ENCODE measurements around the gene SOD2.
"Not testable (repeated sequence)": the region's sequence is repeated elsewhere in the genome, so short reads cannot be mapped to it uniquely, and the experiment has no call there.

SOD2 gene

DNA sequence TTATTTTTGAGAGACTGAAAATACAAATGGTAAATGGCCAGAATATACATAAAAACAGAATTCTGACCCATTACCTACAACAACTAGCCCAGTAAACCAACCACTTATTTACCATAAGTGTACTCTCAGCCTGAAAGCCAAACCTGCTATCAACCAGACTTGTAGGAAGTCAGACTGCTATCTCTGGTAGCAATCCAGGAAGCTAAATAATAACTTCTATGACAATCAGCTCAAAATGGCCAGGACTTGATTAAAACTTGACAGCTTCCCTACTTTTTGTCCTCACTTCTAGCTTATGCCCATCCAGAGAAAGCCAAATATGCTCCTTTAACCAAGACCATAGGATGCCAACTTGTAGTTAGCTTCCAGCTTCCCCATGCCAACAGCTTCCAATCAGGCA lies 29.6 kb upstream of the SOD2 start:
- TF ChIP-seq, protein P1, sequence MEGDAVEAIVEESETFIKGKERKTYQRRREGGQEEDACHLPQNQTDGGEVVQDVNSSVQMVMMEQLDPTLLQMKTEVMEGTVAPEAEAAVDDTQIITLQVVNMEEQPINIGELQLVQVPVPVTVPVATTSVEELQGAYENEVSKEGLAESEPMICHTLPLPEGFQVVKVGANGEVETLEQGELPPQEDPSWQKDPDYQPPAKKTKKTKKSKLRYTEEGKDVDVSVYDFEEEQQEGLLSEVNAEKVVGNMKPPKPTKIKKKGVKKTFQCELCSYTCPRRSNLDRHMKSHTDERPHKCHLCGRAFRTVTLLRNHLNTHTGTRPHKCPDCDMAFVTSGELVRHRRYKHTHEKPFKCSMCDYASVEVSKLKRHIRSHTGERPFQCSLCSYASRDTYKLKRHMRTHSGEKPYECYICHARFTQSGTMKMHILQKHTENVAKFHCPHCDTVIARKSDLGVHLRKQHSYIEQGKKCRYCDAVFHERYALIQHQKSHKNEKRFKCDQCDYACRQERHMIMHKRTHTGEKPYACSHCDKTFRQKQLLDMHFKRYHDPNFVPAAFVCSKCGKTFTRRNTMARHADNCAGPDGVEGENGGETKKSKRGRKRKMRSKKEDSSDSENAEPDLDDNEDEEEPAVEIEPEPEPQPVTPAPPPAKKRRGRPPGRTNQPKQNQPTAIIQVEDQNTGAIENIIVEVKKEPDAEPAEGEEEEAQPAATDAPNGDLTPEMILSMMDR (IDR thresholded peaks at IDR 0.05; ENCODE audit: borderline replicate concordance, insufficient read depth, low read depth, low read length), result no peak
- H3K4me3 ChIP-seq (ENCODE audit: low read depth, low read length), result no peak overlapping the region

DNA sequence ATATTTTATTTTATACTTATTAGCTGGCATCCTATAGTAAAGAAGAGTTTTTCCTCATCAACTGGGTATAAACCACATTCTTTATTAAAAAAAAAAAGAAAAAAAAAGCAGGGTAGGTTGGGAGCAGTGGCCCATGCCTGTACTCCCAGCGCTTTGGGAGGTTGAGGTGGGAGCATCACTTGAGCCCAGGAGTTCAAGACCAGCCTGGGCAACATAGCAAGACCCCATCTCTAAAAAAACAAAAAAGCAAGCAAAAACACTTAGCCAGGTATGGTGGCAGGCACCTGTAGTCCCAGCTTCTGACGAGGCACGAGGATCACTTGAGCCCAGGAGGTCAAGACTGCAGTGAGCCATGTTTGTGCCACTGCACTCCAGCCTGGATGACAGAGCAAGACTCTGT lies 28.9 kb upstream of the SOD2 start:
- H3K4me3 ChIP-seq (ENCODE audit: low read depth, low read length), result not testable (repeated sequence)

DNA sequence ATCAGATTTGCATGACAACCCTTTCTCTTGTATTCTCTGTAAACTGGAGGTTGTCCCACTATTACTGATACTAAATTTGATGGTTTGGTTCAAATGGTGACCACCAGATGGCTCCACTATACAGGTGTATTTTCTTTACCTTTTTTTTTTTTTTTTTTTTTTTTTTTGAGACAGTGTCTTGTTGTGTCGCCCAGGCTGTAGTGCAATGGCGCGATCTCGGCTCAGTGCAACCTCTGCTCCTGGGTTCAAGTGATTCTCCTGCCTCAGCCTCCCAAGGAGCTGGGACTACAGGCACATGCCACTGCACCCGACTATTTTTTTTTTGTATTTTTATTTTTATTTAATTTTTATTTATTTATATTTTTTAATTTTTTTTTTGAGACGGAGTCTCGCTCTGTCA lies 27.7 kb upstream of the SOD2 start:
- TF ChIP-seq, protein P1 (IDR thresholded peaks at IDR 0.05; ENCODE audit: borderline replicate concordance, insufficient read depth, low read depth, low read length), result peak; percentile 24; the same call in 1 of the 2 replicates
- H3K4me3 ChIP-seq (ENCODE audit: low read depth, low read length), result no peak overlapping the region

DNA sequence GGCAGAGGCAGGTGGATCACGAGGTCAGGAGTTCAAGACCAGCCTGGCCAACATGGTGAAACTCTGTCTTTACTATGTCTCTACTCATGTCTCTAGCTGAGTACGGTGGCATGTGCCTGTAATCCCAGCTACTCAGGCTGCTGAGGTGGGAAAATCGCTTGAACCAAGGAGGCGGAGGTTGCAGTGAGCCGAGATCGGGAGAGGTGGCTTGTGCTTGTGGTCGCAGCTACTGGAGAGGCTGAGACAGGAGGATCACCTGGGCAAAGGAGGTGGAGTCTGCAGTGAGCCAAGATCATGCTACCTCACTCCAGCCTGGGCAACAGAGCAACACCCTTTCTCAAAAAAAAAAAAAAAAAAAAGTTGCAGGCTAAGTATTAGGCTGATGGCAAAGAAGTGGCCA lies 26.2 kb upstream of the SOD2 start:
- TF ChIP-seq, protein P1 (IDR thresholded peaks at IDR 0.05; ENCODE audit: borderline replicate concordance, insufficient read depth, low read depth, low read length), result no peak
- no peak overlapping the region for H3K4me3 ChIP-seq (ENCODE audit: low read depth, low read length)

DNA sequence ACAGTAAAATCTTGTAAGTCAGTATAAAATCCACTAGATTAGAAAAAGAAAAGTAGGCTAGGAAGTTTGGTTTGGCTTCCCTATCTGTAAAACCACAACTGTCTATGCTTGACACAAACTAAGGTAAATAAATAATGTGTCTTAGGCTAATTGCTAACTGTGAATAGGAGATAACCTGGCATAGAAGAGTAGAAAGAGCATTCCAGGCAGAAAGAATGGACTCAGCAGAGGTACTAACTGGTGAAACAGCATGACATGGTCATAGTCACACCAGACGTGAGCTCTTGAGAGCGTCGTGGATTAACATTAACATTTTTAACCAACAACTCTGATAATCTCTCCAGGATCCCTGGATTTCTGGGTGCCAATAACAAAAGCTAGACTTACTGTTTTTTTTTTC lies 25.6 kb upstream of the SOD2 start:
- TF ChIP-seq, protein P1 (IDR thresholded peaks at IDR 0.05; ENCODE audit: borderline replicate concordance, insufficient read depth, low read depth, low read length), result no peak
- H3K4me3 ChIP-seq (ENCODE audit: low read depth, low read length), result no peak overlapping the region

GRCh38 chr6:159716247-159717096 lies 23.4 kb upstream of the SOD2 start:
- no peak overlapping the region for H3K4me3 ChIP-seq (ENCODE audit: low read depth, low read length)
- TF ChIP-seq, protein P1 (IDR thresholded peaks at IDR 0.05; ENCODE audit: borderline replicate concordance, insufficient read depth, low read depth, low read length), result no peak

GRCh38 chr6:159715605-159716004 lies 22.6 kb upstream of the SOD2 start:
- TF ChIP-seq, protein P1 (IDR thresholded peaks at IDR 0.05; ENCODE audit: borderline replicate concordance, insufficient read depth, low read depth, low read length), result no peak
- H3K4me3 ChIP-seq (ENCODE audit: low read depth, low read length), result no peak overlapping the region

Measured in GM12875 (cell line).